C1 segment of cervical spinal cord (tissue), 14 donors: ENCODE data around the gene POU6F2.

ENCODE experiments used
- DNase-seq, 14 donors: peaks; one replicate each; lab custom pipeline; 2025; lab: John Stamatoyannopoulos, UW

POU6F2 gene

DNA sequence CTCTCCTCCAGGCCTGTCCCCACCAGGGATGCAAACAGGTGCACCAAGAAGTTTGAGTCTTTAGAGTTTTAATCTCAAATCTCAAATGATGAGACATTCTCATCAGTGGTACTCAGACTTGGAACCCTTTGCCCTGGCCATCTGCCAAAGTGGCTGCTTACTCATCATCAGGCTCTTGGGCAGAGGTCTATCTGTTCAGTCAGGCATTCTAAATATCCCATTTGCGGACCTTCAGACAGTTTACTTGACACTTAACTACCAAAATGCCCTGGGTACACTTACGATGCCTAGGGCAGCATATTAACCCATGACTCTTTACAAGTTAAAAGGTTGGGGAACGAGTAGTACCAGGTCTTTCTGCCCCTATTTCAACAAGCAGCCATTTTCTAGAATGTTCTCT, 527.3 kb downstream of the POU6F2 start:
- no peak for DNase-seq

GRCh38 chr7:39507866-39508551, 530.3 kb downstream of the POU6F2 start:
- peak in 1 of 14 donors; percentile 3 for DNase-seq

DNA sequence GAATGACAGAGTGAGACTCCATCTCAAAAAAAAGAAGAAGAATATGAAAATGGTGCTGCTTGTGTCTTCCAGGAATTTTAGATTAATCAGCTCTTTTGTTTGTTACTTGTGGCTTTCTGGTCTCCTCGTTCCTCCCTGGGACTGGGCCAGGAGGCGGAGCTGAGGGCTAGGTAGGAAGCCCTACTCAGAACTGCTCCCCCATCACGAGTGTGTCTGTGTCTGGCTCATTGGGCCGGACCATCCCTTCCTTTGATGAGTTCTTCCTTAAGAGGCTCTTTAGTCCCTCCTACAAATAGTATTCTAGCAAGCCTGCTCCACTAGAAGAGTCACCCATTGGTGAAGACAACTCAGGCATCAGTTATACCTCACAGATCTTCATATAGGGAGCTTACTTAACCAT, 531.7 kb downstream of the POU6F2 start:
- no peak for DNase-seq

GRCh38 chr7:39509912-39510311, 532.2 kb downstream of the POU6F2 start:
- no peak for DNase-seq

- no peak for DNase-seq
Observed at GRCh38 chr7:39510864-39511354, 533.2 kb downstream of the POU6F2 start.

DNA sequence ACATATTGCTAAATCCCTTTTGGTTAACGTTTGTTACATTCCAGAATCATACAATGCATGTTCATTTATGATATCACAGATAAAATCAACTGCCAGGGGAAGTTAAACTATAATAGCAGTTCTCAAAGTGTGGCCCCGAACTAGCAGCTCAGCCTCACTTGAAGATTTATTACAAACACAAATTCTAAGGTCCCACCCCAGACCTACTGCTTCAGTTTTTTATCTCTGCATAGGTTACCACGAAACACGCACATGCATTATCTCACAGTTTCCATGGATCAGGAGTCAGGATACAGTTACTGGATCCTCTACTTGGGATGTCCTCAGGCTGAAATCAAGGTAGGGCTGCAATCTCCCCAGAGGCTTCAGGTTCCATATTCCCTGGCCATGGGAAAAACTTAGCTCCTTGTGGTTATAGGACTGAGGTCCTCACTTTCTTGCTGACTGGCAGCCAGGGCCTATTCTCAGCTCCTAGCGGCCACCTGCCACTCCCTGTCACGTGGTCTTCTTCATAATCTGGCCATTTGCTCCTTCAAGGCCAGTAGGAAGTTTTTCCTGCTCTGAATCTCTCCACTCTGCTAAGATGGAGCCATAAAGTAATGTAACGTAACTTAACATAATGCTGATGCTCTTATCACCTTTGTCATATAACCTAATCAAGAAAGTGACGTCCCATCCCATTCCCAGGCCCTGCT, 538.0 kb downstream of the POU6F2 start:
- DNase-seq: no peak

- DNase-seq: no peak
Observed at GRCh38 chr7:39516498-39516897, 538.8 kb downstream of the POU6F2 start.

DNA sequence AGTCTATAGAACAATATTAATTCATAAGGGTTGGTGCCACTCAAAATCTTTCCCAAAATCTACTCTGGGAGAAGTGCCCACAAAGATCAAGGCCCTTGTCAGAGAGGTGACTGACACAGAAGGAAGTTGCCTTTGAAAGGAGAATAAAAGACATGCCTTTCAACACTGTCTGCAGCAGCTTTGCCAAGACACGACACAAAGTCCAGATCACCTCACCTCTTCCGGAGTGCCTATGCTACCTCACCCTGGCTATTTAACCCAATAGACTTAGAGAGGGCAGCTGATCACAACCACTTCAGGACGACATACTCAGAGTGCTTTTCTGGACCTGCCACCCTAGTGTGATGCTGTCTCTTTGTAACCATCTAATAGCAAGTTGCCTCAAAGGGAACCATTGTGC, 539.5 kb downstream of the POU6F2 start:
- no peak for DNase-seq
